HEK293 (cell line): ENCODE results near the gene RRP12.

Experiments
- MZF1 ChIP-seq: fragments of 450-650 bp; formaldehyde crosslinking; IDR thresholded peaks from 2 replicates; pipeline ENCODE4 v1.5.1; 2017; ENCODE audit warnings: missing biosample characterization, missing genetic modification characterization, borderline replicate concordance
- YY1 ChIP-seq: fragments of 450-650 bp; formaldehyde crosslinking; IDR thresholded peaks from 2 replicates; pipeline ENCODE4 v1.5.1; 2018; ENCODE audit warnings: missing biosample characterization, missing genetic modification characterization
- ZNF146 ChIP-seq: fragments of 450-650 bp; formaldehyde crosslinking; IDR thresholded peaks from 2 replicates; pipeline ENCODE4 v1.5.1; 2016; ENCODE audit warnings: missing biosample characterization, missing genetic modification characterization
- ZNF157 ChIP-seq: fragments of 450-650 bp; formaldehyde crosslinking; IDR thresholded peaks from 2 replicates; pipeline ENCODE4 v1.5.1; 2016; ENCODE audit warnings: missing biosample characterization, missing genetic modification characterization
- ZNF211 ChIP-seq: fragments of 450-650 bp; formaldehyde crosslinking; IDR thresholded peaks from 2 replicates; pipeline ENCODE4 v1.5.1; 2016; ENCODE audit warnings: low read depth, missing biosample characterization, missing genetic modification characterization
- TF ChIP-seq, protein P1 (sequence below): IDR thresholded peaks from 2 replicates; pipeline ENCODE4 v1.6.1; 2011; ENCODE audit warnings: mild to moderate bottlenecking, low read depth, low read length, borderline replicate concordance
- TF ChIP-seq, protein P2 (sequence below): fragments of 450-650 bp; formaldehyde crosslinking; IDR thresholded peaks from 2 replicates; pipeline ENCODE4; 2016; ENCODE audit warnings: missing biosample characterization, missing genetic modification characterization
- TF ChIP-seq, protein P3 (sequence below): fragments of 450-650 bp; formaldehyde crosslinking; IDR thresholded peaks from 2 replicates; pipeline ENCODE4 v1.5.1; 2016; ENCODE audit warnings: missing biosample characterization, missing genetic modification characterization

DNA sequence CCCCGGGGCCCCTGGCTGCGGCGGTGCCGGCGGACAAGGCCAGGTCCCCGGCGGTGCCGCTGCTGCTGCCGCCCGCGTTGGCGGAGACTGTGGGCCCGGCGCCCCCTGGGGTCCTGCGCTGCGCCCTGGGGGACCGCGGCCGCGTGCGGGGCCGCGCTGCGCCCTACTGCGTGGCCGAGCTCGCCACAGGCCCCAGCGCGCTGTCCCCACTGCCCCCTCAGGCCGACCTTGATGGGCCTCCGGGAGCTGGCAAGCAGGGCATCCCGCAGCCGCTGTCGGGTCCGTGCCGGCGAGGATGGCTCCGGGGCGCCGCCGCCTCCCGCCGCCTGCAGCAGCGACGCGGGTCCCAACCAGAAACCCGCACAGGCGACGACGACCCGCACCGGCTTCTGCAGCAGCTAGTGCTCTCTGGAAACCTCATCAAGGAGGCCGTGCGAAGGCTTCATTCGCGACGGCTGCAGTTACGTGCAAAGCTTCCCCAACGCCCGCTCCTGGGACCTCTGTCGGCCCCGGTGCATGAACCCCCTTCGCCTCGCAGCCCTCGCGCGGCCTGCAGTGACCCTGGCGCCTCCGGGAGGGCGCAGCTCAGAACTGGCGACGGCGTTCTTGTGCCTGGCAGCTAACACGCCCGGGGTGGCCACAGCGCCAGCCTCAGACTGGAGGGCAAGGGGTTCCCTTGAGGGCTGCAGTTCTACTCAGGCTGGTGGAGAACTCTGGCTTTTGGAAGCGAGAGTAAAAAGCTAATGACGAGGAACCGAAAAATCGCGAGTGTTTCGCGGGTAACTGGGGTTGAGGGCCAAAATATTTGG is 81.3 kb downstream of the RRP12 start:
- TF ChIP-seq ZNF157 (tag by site-specific recombination) (no peak), ZNF211 (no peak), YY1 (tag by site-specific recombination) (no peak), ZNF146 (tag by site-specific recombination) (no peak), MZF1 (tag by site-specific recombination) (no peak)
- TF ChIP-seq, protein P1, sequence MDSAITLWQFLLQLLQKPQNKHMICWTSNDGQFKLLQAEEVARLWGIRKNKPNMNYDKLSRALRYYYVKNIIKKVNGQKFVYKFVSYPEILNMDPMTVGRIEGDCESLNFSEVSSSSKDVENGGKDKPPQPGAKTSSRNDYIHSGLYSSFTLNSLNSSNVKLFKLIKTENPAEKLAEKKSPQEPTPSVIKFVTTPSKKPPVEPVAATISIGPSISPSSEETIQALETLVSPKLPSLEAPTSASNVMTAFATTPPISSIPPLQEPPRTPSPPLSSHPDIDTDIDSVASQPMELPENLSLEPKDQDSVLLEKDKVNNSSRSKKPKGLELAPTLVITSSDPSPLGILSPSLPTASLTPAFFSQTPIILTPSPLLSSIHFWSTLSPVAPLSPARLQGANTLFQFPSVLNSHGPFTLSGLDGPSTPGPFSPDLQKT = no peak
- TF ChIP-seq, protein P2, sequence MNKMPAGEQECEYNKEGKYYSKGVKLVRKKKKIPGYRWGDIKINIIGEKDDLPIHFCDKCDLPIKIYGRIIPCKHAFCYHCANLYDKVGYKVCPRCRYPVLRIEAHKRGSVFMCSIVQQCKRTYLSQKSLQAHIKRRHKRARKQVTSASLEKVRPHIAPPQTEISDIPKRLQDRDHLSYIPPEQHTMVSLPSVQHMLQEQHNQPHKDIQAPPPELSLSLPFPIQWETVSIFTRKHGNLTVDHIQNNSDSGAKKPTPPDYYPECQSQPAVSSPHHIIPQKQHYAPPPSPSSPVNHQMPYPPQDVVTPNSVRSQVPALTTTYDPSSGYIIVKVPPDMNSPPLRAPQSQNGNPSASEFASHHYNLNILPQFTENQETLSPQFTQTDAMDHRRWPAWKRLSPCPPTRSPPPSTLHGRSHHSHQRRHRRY (tag by site-specific recombination) = no peak
- TF ChIP-seq, protein P3, sequence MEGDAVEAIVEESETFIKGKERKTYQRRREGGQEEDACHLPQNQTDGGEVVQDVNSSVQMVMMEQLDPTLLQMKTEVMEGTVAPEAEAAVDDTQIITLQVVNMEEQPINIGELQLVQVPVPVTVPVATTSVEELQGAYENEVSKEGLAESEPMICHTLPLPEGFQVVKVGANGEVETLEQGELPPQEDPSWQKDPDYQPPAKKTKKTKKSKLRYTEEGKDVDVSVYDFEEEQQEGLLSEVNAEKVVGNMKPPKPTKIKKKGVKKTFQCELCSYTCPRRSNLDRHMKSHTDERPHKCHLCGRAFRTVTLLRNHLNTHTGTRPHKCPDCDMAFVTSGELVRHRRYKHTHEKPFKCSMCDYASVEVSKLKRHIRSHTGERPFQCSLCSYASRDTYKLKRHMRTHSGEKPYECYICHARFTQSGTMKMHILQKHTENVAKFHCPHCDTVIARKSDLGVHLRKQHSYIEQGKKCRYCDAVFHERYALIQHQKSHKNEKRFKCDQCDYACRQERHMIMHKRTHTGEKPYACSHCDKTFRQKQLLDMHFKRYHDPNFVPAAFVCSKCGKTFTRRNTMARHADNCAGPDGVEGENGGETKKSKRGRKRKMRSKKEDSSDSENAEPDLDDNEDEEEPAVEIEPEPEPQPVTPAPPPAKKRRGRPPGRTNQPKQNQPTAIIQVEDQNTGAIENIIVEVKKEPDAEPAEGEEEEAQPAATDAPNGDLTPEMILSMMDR (tag by site-specific recombination) = no peak
